Measurements from ENCODE around the gene RARRES2. TPM values are rescaled to one million over a fixed set of nuclear protein-coding genes. Genes with fewer than 3 reads are reported as not detected.
A peak's percentile ranks its signal among the peaks of the same experiment; 100 is the strongest.

RARRES2 gene
- total and polyA plus RNA-seq, 2 of the 13 experiments (the other 11 are each of a cell fraction or from before 2014, with no cell fraction given) = 134 to 172 TPM

DNA sequence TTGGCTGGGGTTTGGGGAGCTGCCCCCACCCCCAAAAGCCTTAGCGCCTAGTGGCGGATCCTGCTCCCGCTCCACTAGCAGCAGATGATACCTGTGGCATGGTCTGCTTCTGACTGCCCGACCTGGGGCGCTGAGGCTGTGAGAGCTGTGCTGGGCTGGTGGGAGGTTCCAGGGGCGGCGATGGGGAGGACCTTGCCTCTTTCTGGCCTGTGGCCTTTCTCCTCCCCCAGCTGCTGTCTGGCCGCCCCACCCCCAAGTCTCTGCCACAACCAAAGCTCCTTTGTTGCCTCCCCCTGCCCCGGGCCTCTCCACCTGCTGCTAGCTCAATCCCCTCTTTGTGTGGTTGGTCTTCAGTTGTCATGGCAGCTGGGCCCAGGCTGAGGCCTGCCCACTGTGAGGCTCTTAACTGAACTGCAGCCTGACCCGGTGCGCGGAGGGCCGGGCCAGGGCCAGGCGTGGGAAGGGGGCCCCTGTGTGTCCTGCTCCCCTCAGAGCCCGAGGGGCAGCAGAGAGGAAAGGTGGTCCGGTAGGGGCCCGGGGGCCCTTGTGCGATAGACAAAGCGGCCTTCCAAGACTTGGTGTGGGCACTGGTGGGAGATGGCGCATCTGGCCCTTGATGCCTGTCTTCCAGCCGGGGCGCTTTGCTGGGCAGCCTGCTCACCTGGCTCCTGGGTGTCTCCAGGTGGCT, 42.4 kb upstream of the RARRES2 start (continued):
- TF ChIP-seq, protein P1, sequence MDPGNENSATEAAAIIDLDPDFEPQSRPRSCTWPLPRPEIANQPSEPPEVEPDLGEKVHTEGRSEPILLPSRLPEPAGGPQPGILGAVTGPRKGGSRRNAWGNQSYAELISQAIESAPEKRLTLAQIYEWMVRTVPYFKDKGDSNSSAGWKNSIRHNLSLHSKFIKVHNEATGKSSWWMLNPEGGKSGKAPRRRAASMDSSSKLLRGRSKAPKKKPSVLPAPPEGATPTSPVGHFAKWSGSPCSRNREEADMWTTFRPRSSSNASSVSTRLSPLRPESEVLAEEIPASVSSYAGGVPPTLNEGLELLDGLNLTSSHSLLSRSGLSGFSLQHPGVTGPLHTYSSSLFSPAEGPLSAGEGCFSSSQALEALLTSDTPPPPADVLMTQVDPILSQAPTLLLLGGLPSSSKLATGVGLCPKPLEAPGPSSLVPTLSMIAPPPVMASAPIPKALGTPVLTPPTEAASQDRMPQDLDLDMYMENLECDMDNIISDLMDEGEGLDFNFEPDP (CRISPR knock-in tag; conservative IDR thresholded peaks at IDR 0.05) = no peak
- TF ChIP-seq NFE2L1 (CRISPR knock-in tag; IDR thresholded peaks at IDR 0.05; ENCODE audit: borderline replicate concordance) (no peak), PCBP1 (IDR thresholded peaks at IDR 0.05; ENCODE audit: borderline replicate concordance, low read depth, low read length) (0 out of 2 replicates have a peak, but pooled peaks have one; percentile 79), KDM4B (CRISPR knock-in tag; IDR thresholded peaks at IDR 0.05) (0 out of 2 replicates have a peak, but pooled peaks have one; percentile 7), SSRP1 (CRISPR knock-in tag; IDR thresholded peaks at IDR 0.05) (no peak), ZNF432 (CRISPR knock-in tag; IDR thresholded peaks at IDR 0.05; ENCODE audit: borderline replicate concordance) (no peak), EZH2 (conservative IDR thresholded peaks at IDR 0.05; ENCODE audit: low read depth, low read length) (no peak), ZNF143 (CRISPR knock-in tag; IDR thresholded peaks at IDR 0.05) (0 out of 2 replicates have a peak, but pooled peaks have one; percentile 38), PRMT3 (CRISPR knock-in tag; IDR thresholded peaks at IDR 0.05; ENCODE audit: borderline replicate concordance, low read depth) (no peak), TCF7L2 (IDR thresholded peaks at IDR 0.05; ENCODE audit: low read depth, low read length) (no peak), PAWR (CRISPR knock-in tag; IDR thresholded peaks at IDR 0.05; ENCODE audit: borderline replicate concordance) (no peak), ZSCAN20 (CRISPR knock-in tag; IDR thresholded peaks at IDR 0.05; ENCODE audit: borderline replicate concordance) (no peak), EED (CRISPR knock-in tag; IDR thresholded peaks at IDR 0.05) (peak; percentile 66), MTA3 (CRISPR knock-in tag; IDR thresholded peaks at IDR 0.05) (no peak), TP53 (CRISPR knock-in tag; conservative IDR thresholded peaks at IDR 0.05) (no peak), GATA4 (IDR thresholded peaks at IDR 0.05; ENCODE audit: borderline replicate concordance, low read depth) (peak; percentile 57; the same call in 1 of the 2 replicates), ETV6 (CRISPR knock-in tag; conservative IDR thresholded peaks at IDR 0.05) (no peak), SMYD3 (CRISPR knock-in tag; IDR thresholded peaks at IDR 0.05) (no peak), ZSCAN9 (CRISPR knock-in tag; IDR thresholded peaks at IDR 0.05; ENCODE audit: borderline replicate concordance) (peak; percentile 56; the same call in 1 of the 2 replicates), SOX5 (CRISPR knock-in tag; IDR thresholded peaks at IDR 0.05; ENCODE audit: borderline replicate concordance) (peak; percentile 75), ZFP37 (CRISPR knock-in tag; IDR thresholded peaks at IDR 0.05; ENCODE audit: borderline replicate concordance) (no peak), ZNF317 (CRISPR knock-in tag; IDR thresholded peaks at IDR 0.05) (no peak), ZMAT3 (CRISPR knock-in tag; conservative IDR thresholded peaks at IDR 0.05) (0 out of 2 replicates have a peak, but pooled peaks have one; percentile 37), MZF1 (CRISPR knock-in tag; IDR thresholded peaks at IDR 0.05; ENCODE audit: borderline replicate concordance) (no peak), BCL6 (CRISPR knock-in tag; IDR thresholded peaks at IDR 0.05) (0 out of 2 replicates have a peak, but pooled peaks have one; percentile 45), ZNF788 (CRISPR knock-in tag; IDR thresholded peaks at IDR 0.05; ENCODE audit: borderline replicate concordance) (peak; percentile 90), ZNF569 (CRISPR knock-in tag; IDR thresholded peaks at IDR 0.05; ENCODE audit: borderline replicate concordance) (no peak), SYNCRIP (IDR thresholded peaks at IDR 0.05; ENCODE audit: insufficient read depth, low read depth, low read length) (no peak)
- TF ChIP-seq, protein P2, sequence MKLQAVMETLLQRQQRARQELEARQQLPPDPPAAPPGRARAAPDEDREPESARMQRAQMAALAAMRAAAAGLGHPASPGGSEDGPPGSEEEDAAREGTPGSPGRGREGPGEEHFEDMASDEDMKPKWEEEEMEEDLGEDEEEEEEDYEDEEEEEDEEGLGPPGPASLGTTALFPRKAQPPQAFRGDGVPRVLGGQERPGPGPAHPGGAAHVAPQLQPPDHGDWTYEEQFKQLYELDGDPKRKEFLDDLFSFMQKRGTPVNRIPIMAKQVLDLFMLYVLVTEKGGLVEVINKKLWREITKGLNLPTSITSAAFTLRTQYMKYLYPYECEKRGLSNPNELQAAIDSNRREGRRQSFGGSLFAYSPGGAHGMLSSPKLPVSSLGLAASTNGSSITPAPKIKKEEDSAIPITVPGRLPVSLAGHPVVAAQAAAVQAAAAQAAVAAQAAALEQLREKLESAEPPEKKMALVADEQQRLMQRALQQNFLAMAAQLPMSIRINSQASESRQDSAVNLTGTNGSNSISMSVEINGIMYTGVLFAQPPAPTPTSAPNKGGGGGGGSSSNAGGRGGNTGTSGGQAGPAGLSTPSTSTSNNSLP (IDR thresholded peaks at IDR 0.05; ENCODE audit: low read depth, low read length) = no peak
- TF ChIP-seq, protein P3, sequence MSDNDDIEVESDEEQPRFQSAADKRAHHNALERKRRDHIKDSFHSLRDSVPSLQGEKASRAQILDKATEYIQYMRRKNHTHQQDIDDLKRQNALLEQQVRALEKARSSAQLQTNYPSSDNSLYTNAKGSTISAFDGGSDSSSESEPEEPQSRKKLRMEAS (IDR thresholded peaks at IDR 0.05) = peak; percentile 69; the same call in 1 of the 2 replicates

All from HepG2 (cell line).